ENCODE results near the gene ANTKMT. TPM values are rescaled to one million over a fixed set of nuclear protein-coding genes. Genes with fewer than 3 reads are reported as not detected.

ANTKMT gene
- polyA plus RNA-seq, 1 donor from 2014 or later, result 73.4 TPM

DNA sequence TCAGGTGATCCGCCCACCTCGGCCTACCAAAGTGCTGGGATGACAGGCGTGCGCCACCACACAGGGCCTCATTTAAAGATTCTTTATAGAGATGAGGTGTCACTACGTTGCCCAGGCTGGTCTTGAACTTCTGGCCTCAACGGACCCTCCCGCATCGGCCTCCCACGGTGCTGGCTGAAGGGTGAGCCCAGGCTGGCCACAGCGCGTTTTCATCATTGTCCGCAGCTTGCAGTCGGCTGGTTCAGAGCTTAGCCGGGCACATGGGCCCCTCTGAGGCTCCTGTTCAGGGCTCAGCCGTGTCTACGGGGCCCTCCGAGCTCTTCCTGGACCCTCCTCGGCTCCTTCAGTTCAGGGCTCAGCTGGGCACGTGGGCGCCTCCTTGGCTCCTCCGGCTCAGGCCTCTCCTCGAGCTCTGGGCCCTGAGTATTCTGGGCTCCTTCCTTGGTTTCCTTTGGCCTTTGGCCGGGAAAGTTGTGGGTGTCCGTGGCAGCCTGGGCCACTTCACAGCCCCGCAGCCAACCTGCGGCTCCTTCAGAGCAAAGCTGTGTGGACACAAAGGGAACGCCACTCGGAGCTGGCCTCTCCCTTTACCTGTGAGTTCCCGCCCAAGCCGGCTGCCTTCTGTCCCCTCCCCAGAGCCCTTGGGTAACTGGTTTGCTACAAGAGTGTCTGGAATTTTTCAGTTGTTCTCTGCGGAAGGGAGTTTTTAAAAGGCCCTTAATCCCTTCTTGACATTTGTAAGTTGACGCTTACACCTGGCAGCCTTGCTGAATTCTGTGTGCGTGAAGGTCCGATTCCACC is 38.4 kb downstream of the ANTKMT start:
- H3K79me2 ChIP-seq (replicated peaks; ENCODE audit: insufficient read depth, low read length), result no peaks in the 10 kb centered on the region
- no peak for TF ChIP-seq SMC3 (conservative IDR thresholded peaks at IDR 0.05; ENCODE audit: poor library complexity)
- H3K27ac ChIP-seq (ENCODE audit: low read length), result no peak overlapping the region
- no peak overlapping the region for H2AFZ ChIP-seq (ENCODE audit: low read depth, low read length)
- H3K36me3 ChIP-seq (ENCODE audit: insufficient read depth, low read length), result no peaks in the 10 kb centered on the region
- H3F3A ChIP-seq (ENCODE audit: insufficient read depth, low read length, poor library complexity, severe bottlenecking), result no peaks in the 10 kb centered on the region
- peaks cover 4% of the 10 kb centered on the region for H3K9me3 ChIP-seq (ENCODE audit: low read length)
- H3K9ac ChIP-seq (ENCODE audit: low read length), result no peak overlapping the region
- H3K9me2 ChIP-seq (ENCODE audit: insufficient read depth, low read length), result no peaks in the 10 kb centered on the region
- no peak overlapping the region for H3K4me2 ChIP-seq (ENCODE audit: low read length)
- no peak overlapping the region for H3K4me3 ChIP-seq (ENCODE audit: low read length)
- no peaks in the 10 kb centered on the region for H3K27me3 ChIP-seq (ENCODE audit: insufficient read depth, low read depth, low read length)
- no peaks in the 10 kb centered on the region for H4K20me1 ChIP-seq (ENCODE audit: insufficient read depth)

DNA sequence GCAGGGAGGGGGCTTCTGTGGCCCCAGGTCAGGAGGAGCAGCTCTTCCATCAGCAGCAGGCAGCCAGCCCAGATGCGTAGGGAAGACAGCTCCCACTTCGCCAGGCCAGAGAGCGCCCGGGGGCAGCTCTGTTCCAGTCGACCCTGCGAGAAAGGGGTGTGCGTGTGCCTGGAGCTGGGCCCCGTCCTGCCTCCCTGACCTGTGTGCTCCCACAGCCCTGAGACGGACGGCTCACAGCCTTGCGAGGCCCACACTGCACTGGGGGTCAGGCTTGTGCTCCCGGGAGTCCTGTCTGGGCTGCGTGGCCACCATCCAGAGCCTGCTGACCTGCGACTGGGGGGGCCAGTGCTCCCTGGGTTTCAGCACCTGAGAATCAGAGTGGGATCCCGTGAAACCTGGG is 39.1 kb downstream of the ANTKMT start:
- Histone ChIP-seq H3K9me2 (ENCODE audit: insufficient read depth, low read length) (no peaks in the 10 kb centered on the region), H3K4me2 (ENCODE audit: low read length) (no peak overlapping the region), H3K9me3 (ENCODE audit: low read length) (peaks cover 4% of the 10 kb centered on the region), H3K36me3 (ENCODE audit: insufficient read depth, low read length) (no peaks in the 10 kb centered on the region), H3F3A (ENCODE audit: insufficient read depth, low read length, poor library complexity, severe bottlenecking) (no peaks in the 10 kb centered on the region), H3K27me3 (ENCODE audit: insufficient read depth, low read depth, low read length) (no peaks in the 10 kb centered on the region), H3K79me2 (replicated peaks; ENCODE audit: insufficient read depth, low read length) (no peaks in the 10 kb centered on the region), H3K9ac (ENCODE audit: low read length) (no peak overlapping the region), H2AFZ (ENCODE audit: low read depth, low read length) (no peak overlapping the region), H3K4me3 (ENCODE audit: low read length) (no peak overlapping the region), H3K27ac (ENCODE audit: low read length) (no peak overlapping the region), H4K20me1 (ENCODE audit: insufficient read depth) (no peaks in the 10 kb centered on the region)
- TF ChIP-seq RAD21 (conservative IDR thresholded peaks at IDR 0.05), result no peak
- no peak for TF ChIP-seq POLR2AphosphoS5 (IDR thresholded peaks at IDR 0.05)
- no peak for TF ChIP-seq EP300 (conservative IDR thresholded peaks at IDR 0.05; ENCODE audit: poor library complexity, severe bottlenecking)
- TF ChIP-seq SMC3 (conservative IDR thresholded peaks at IDR 0.05; ENCODE audit: poor library complexity), result no peak
- TF ChIP-seq, protein P1, sequence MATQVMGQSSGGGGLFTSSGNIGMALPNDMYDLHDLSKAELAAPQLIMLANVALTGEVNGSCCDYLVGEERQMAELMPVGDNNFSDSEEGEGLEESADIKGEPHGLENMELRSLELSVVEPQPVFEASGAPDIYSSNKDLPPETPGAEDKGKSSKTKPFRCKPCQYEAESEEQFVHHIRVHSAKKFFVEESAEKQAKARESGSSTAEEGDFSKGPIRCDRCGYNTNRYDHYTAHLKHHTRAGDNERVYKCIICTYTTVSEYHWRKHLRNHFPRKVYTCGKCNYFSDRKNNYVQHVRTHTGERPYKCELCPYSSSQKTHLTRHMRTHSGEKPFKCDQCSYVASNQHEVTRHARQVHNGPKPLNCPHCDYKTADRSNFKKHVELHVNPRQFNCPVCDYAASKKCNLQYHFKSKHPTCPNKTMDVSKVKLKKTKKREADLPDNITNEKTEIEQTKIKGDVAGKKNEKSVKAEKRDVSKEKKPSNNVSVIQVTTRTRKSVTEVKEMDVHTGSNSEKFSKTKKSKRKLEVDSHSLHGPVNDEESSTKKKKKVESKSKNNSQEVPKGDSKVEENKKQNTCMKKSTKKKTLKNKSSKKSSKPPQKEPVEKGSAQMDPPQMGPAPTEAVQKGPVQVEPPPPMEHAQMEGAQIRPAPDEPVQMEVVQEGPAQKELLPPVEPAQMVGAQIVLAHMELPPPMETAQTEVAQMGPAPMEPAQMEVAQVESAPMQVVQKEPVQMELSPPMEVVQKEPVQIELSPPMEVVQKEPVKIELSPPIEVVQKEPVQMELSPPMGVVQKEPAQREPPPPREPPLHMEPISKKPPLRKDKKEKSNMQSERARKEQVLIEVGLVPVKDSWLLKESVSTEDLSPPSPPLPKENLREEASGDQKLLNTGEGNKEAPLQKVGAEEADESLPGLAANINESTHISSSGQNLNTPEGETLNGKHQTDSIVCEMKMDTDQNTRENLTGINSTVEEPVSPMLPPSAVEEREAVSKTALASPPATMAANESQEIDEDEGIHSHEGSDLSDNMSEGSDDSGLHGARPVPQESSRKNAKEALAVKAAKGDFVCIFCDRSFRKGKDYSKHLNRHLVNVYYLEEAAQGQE (IDR thresholded peaks at IDR 0.05; ENCODE audit: borderline replicate concordance), result no peak
- TF ChIP-seq, protein P2, sequence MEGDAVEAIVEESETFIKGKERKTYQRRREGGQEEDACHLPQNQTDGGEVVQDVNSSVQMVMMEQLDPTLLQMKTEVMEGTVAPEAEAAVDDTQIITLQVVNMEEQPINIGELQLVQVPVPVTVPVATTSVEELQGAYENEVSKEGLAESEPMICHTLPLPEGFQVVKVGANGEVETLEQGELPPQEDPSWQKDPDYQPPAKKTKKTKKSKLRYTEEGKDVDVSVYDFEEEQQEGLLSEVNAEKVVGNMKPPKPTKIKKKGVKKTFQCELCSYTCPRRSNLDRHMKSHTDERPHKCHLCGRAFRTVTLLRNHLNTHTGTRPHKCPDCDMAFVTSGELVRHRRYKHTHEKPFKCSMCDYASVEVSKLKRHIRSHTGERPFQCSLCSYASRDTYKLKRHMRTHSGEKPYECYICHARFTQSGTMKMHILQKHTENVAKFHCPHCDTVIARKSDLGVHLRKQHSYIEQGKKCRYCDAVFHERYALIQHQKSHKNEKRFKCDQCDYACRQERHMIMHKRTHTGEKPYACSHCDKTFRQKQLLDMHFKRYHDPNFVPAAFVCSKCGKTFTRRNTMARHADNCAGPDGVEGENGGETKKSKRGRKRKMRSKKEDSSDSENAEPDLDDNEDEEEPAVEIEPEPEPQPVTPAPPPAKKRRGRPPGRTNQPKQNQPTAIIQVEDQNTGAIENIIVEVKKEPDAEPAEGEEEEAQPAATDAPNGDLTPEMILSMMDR (IDR thresholded peaks at IDR 0.05; ENCODE audit: poor library complexity, severe bottlenecking), result no peak
- TF ChIP-seq TAF1 (IDR thresholded peaks at IDR 0.05; ENCODE audit: low read depth), result no peak
- TF ChIP-seq MXI1 (conservative IDR thresholded peaks at IDR 0.05; ENCODE audit: poor library complexity, severe bottlenecking), result no peak
- no peak for TF ChIP-seq EZH2 (IDR thresholded peaks at IDR 0.05; ENCODE audit: borderline replicate concordance, insufficient read depth, low read length, poor library complexity, severe bottlenecking)
